PFSK-1 (cell line): ENCODE measurements around the gene HCRT.

ENCODE experiments used
- FOXP2 ChIP-seq: optimal IDR thresholded peaks from 2 replicates; pipeline ENCODE3; 2011; ENCODE audit warnings: borderline replicate concordance, control low read depth, inconsistent platforms; ENCODE audit not compliant: insufficient read depth; ENCODE audit errors: extremely low read length, extremely low read depth
- POLR2AphosphoS5 ChIP-seq: IDR thresholded peaks from 2 replicates; pipeline ENCODE4 v1.6.1; 2012; ENCODE audit warnings: low read depth, mild to moderate bottlenecking, control low read depth, low read length, moderate library complexity
- REST ChIP-seq, 2 experiments: IDR thresholded peaks; 2 replicates each; pipeline versions ENCODE4 v1.6.1 to v1.8.0; 2011 to 2012; ENCODE audit warnings: low read depth in 2 of 2, low read length in 2 of 2, control low read depth in 1 of 2, inconsistent platforms in 1 of 2, mild to moderate bottlenecking in 1 of 2, moderate library complexity in 1 of 2; ENCODE audit not compliant: insufficient read depth in 1 of 2
- SIN3A ChIP-seq: IDR thresholded peaks from 2 replicates; pipeline ENCODE4 v1.6.1; 2012; ENCODE audit warnings: mild to moderate bottlenecking, low read length, moderate library complexity, borderline replicate concordance; ENCODE audit not compliant: insufficient read depth
- TAF1 ChIP-seq: IDR thresholded peaks from 2 replicates; pipeline ENCODE4 v1.6.1; 2012; ENCODE audit warnings: low read length, control low read depth, borderline replicate concordance; ENCODE audit not compliant: insufficient read depth

The HCRT gene

GRCh38 chr17:42167807-42168206 is 17.4 kb downstream of the HCRT start:
- TF ChIP-seq POLR2AphosphoS5 = no peak
- no peak for TF ChIP-seq SIN3A
- TF ChIP-seq TAF1 = no peak
- TF ChIP-seq REST (IDR thresholded peaks at IDR 0.05; ENCODE audit: insufficient read depth in 1 of 2, low read depth in 2 of 2, low read length in 2 of 2) = no peak
- TF ChIP-seq FOXP2 = no peak

GRCh38 chr17:42166196-42166763 is 19.0 kb downstream of the HCRT start:
- no peak for TF ChIP-seq REST (IDR thresholded peaks at IDR 0.05; ENCODE audit: insufficient read depth in 1 of 2, low read depth in 2 of 2, low read length in 2 of 2)
- TF ChIP-seq POLR2AphosphoS5 = no peak
- no peak for TF ChIP-seq SIN3A
- TF ChIP-seq TAF1 = no peak
- TF ChIP-seq FOXP2 = no peak

- TF ChIP-seq REST (IDR thresholded peaks at IDR 0.05; ENCODE audit: insufficient read depth in 1 of 2, low read depth in 2 of 2, low read length in 2 of 2) (no peak), TAF1 (no peak), SIN3A (no peak), FOXP2 (no peak), POLR2AphosphoS5 (no peak)
Measured at GRCh38 chr17:42165751-42166150, 19.5 kb downstream of the HCRT start.

GRCh38 chr17:42163696-42164407 is 21.4 kb downstream of the HCRT start:
- TF ChIP-seq TAF1 = no peak
- no peak for TF ChIP-seq POLR2AphosphoS5
- TF ChIP-seq FOXP2 = no peak
- TF ChIP-seq SIN3A = no peak
- no peak for TF ChIP-seq REST (IDR thresholded peaks at IDR 0.05; ENCODE audit: insufficient read depth in 1 of 2, low read depth in 2 of 2, low read length in 2 of 2)
